ENCODE results near the gene ACTR2.

DNA sequence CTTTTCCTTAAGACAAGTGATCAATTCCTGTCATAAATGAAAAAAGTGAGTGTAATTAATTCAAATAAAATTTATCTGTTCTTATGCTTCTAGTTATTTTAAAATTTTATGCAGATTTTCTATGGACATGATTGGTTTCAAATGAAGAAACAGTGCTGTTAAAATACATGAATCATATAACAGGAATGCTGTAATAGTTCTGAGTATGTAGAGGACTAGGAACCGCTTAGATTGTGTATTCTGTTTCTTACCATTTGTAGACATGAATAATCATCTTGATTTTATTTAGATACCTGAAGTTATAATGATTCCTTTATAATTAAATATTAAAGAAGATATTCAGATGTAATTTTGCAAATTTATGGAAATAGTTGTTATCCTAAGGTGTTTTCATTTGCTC lies 3.5 kb downstream of the ACTR2 start:
- TF ChIP-seq, protein P1, sequence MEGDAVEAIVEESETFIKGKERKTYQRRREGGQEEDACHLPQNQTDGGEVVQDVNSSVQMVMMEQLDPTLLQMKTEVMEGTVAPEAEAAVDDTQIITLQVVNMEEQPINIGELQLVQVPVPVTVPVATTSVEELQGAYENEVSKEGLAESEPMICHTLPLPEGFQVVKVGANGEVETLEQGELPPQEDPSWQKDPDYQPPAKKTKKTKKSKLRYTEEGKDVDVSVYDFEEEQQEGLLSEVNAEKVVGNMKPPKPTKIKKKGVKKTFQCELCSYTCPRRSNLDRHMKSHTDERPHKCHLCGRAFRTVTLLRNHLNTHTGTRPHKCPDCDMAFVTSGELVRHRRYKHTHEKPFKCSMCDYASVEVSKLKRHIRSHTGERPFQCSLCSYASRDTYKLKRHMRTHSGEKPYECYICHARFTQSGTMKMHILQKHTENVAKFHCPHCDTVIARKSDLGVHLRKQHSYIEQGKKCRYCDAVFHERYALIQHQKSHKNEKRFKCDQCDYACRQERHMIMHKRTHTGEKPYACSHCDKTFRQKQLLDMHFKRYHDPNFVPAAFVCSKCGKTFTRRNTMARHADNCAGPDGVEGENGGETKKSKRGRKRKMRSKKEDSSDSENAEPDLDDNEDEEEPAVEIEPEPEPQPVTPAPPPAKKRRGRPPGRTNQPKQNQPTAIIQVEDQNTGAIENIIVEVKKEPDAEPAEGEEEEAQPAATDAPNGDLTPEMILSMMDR (IDR thresholded peaks at IDR 0.05; ENCODE audit: low read depth, low read length) = no peak
- TF ChIP-seq EZH2phosphoT487 (IDR thresholded peaks at IDR 0.05; ENCODE audit: low read depth) = no peak

All from OCI-LY3 (cell line).